HG02678 (cell line): Measurements from ENCODE around the gene DCUN1D5.

Experiments
- ATAC-seq: cut with Tn5 transposase; IDR thresholded peaks from one replicate; pipeline ENCODE4 v1.9.1; 2021; ENCODE audit warnings: mild to moderate bottlenecking, moderate library complexity; ENCODE audit not compliant: unreplicated experiment

DCUN1D5 gene

GRCh38 chr11:103055221-103055890 lies 36.6 kb downstream of the DCUN1D5 start:
- ATAC-seq: peak; percentile 66

- no peak for ATAC-seq
Measured at GRCh38 chr11:103053997-103054396, 38.0 kb downstream of the DCUN1D5 start.

GRCh38 chr11:103051981-103052380 lies 40.0 kb downstream of the DCUN1D5 start:
- ATAC-seq: no peak

GRCh38 chr11:103051151-103051801 lies 40.7 kb downstream of the DCUN1D5 start:
- no peak for ATAC-seq

GRCh38 chr11:103050351-103050750 lies 41.6 kb downstream of the DCUN1D5 start:
- ATAC-seq: no peak

- no peak for ATAC-seq
Measured at GRCh38 chr11:103047837-103048236, 44.1 kb downstream of the DCUN1D5 start.

GRCh38 chr11:103043826-103044678 lies 47.9 kb downstream of the DCUN1D5 start:
- no peak for ATAC-seq

GRCh38 chr11:103042161-103042560 lies 49.8 kb downstream of the DCUN1D5 start:
- ATAC-seq: no peak

- ATAC-seq: peak; percentile 97
Measured at GRCh38 chr11:103035791-103036434, 56.0 kb downstream of the DCUN1D5 start.

GRCh38 chr11:103035216-103035615 lies 56.7 kb downstream of the DCUN1D5 start:
- ATAC-seq: no peak

- no peak for ATAC-seq
Measured at GRCh38 chr11:103031834-103032233, 60.1 kb downstream of the DCUN1D5 start.

GRCh38 chr11:103029401-103029800 lies 62.6 kb downstream of the DCUN1D5 start:
- no peak for ATAC-seq

GRCh38 chr11:103028304-103029020 lies 63.5 kb downstream of the DCUN1D5 start:
- ATAC-seq: peak; percentile 93

GRCh38 chr11:103024086-103024485 lies 67.9 kb downstream of the DCUN1D5 start:
- ATAC-seq: no peak

- ATAC-seq: no peak
Measured at GRCh38 chr11:103016031-103016430, 75.9 kb downstream of the DCUN1D5 start.

GRCh38 chr11:103013421-103013820 lies 78.5 kb downstream of the DCUN1D5 start:
- ATAC-seq: no peak
